ENCODE data around the gene KLHL8. TPM values are rescaled to one million over a fixed set of nuclear protein-coding genes. Genes with fewer than 3 reads are reported as not detected.

KLHL8 gene
- total RNA-seq, 1 experiment from 2014 or later: 24.2 TPM

GRCh38 chr4:87114245-87115062 lies 106.0 kb downstream of the KLHL8 start:
- DNase-seq (ENCODE audit: low read depth, low spot score): no peak
- Histone ChIP-seq H3K9me3 (ENCODE audit: control insufficient read depth in 1 of 2, insufficient read depth in 1 of 2, low read depth in 1 of 2, low read length in 2 of 2) (no peaks in the 10 kb centered on the region), H3K36me3 (ENCODE audit: control insufficient read depth in 1 of 2, insufficient read depth in 2 of 2, low read length in 2 of 2) (peaks cover 5% of the 10 kb centered on the region in 2 experiments; a peak in 1 of 4 replicates), H3K27me3 (ENCODE audit: insufficient read depth, low read length) (no peaks in the 10 kb centered on the region), H3K27ac (ENCODE audit: low read depth, low read length) (no peak overlapping the region), H2AFZ (ENCODE audit: low read depth, low read length, poor library complexity, severe bottlenecking) (no peak overlapping the region), H3K79me2 (ENCODE audit: insufficient read depth, low read length) (no peaks in the 10 kb centered on the region), H3K9me2 (ENCODE audit: insufficient read depth) (no peaks in the 10 kb centered on the region), H3K4me1 (ENCODE audit: control insufficient read depth in 1 of 2, insufficient read depth in 2 of 2, low read length in 2 of 2) (no peaks in the 10 kb centered on the region), H3K9ac (ENCODE audit: low read length) (no peak overlapping the region), H3K4me2 (ENCODE audit: low read length) (no peak overlapping the region), H4K20me1 (ENCODE audit: insufficient read depth) (no peaks in the 10 kb centered on the region), H3K4me3 (replicated peaks in 1 of 2; ENCODE audit: low read depth in 1 of 2, low read length in 2 of 2) (no peak overlapping the region)
- ChIA-PET CTCF (no interaction called here), RAD21 (ENCODE audit: low non-redundant PET in 1 of 2, low total read pairs in 2 of 2, uncharacterized antibody in 2 of 2, unreplicated experiment in 2 of 2) (no interaction called here), POLR2A (no interaction called here)
- TF ChIP-seq RAD21 (IDR thresholded peaks at IDR 0.05; ENCODE audit: low read depth): peak; percentile 13; the same call in 1 of the 2 replicates
- TF ChIP-seq REST (IDR thresholded peaks at IDR 0.05; ENCODE audit: low read depth): no peak
- TF ChIP-seq CTCF (IDR thresholded peaks at IDR 0.05 in 2 of 3, conservative IDR thresholded peaks at IDR 0.05 in 1 of 3; ENCODE audit: borderline replicate concordance in 1 of 3, insufficient read depth in 1 of 3, low read depth in 2 of 3, low read length in 2 of 3): peak in 2 of 3 experiments; percentile 20 to 26; a peak in 2 of 6 replicates
- intact Hi-C loops (cut with micrococcal nuclease): no loop called here
- peak; percentile 58 for ATAC-seq
- no TSS peak for BruUV-seq (replicated peaks)

Measured in HCT116 (cell line).